H54 (cell line): ENCODE measurements around the gene LRRC71.
"Not testable (repeated sequence)": the region's sequence is repeated elsewhere in the genome, so short reads cannot be mapped to it uniquely, and the experiment has no call there.

ENCODE experiments used
- DNase-seq: peaks from one replicate; pipeline ENCODE4 v3.0.0; 2011; ENCODE audit warnings: low spot score, mixed read lengths; ENCODE audit not compliant: insufficient read length
- FAIRE-seq: peaks from 3 replicates; lab custom pipeline; 2011; peaks lifted over from hg19 to GRCh38; lab: Jason Lieb, UNC
- POLR2A ChIP-seq: IDR thresholded peaks from 2 replicates; pipeline ENCODE4 v1.6.1; 2011; ENCODE audit warnings: low read depth, mild to moderate bottlenecking, low read length

The LRRC71 gene

GRCh38 chr1:156922986-156923669, 2.7 kb downstream of the LRRC71 start:
- FAIRE-seq = no peak
- no peak for DNase-seq
- TF ChIP-seq POLR2A = no peak

- DNase-seq = no peak
- FAIRE-seq = no peak
- no peak for TF ChIP-seq POLR2A
Observed at GRCh38 chr1:156923670-156924477, 3.4 kb downstream of the LRRC71 start.

- FAIRE-seq (no peak), DNase-seq (no peak)
- TF ChIP-seq POLR2A = no peak
Observed at GRCh38 chr1:156924478-156925153, 4.2 kb downstream of the LRRC71 start.

- FAIRE-seq = no peak
- DNase-seq = no peak
- TF ChIP-seq POLR2A = no peak
Observed at GRCh38 chr1:156925154-156926010, 5.0 kb downstream of the LRRC71 start.

- FAIRE-seq = peak; percentile 68
- DNase-seq = peak; percentile 84
- TF ChIP-seq POLR2A = no peak
Observed at GRCh38 chr1:156926175-156926574, 5.7 kb downstream of the LRRC71 start.

- peak; percentile 55 for DNase-seq
- not testable (repeated sequence) for FAIRE-seq
Observed at GRCh38 chr1:156926695-156927094, 6.3 kb downstream of the LRRC71 start.

- TF ChIP-seq POLR2A = no peak
- DNase-seq (peak; percentile 85), FAIRE-seq (no peak)
Observed at GRCh38 chr1:156927215-156928042, 7.0 kb downstream of the LRRC71 start.

GRCh38 chr1:156928043-156928602, 7.7 kb downstream of the LRRC71 start:
- no peak for TF ChIP-seq POLR2A
- FAIRE-seq (no peak), DNase-seq (no peak)

GRCh38 chr1:156929596-156930238, 9.3 kb downstream of the LRRC71 start:
- DNase-seq (no peak), FAIRE-seq (no peak)
- TF ChIP-seq POLR2A = no peak

- no peak for DNase-seq
- no peak for TF ChIP-seq POLR2A
- no peak for FAIRE-seq
Observed at GRCh38 chr1:156930483-156930882, 10.1 kb downstream of the LRRC71 start.

- no peak for TF ChIP-seq POLR2A
- DNase-seq (no peak), FAIRE-seq (no peak)
Observed at GRCh38 chr1:156931211-156931952, 10.9 kb downstream of the LRRC71 start.
